Mucosa of stomach (tissue), 1 donor: Measurements from ENCODE around the gene C1QTNF5.

ENCODE experiments used
- H3K27me3 ChIP-seq: one replicate; pipeline ENCODE4 v1.7.0; 2013; ENCODE audit warnings: mild to moderate bottlenecking, low read length; ENCODE audit not compliant: control insufficient read depth, insufficient read depth
- H3K36me3 ChIP-seq: one replicate; pipeline ENCODE4 v1.7.0; 2013; ENCODE audit warnings: low read length; ENCODE audit not compliant: control insufficient read depth, insufficient read depth
- H3K4me1 ChIP-seq: one replicate; pipeline ENCODE4 v1.7.0; 2013; ENCODE audit warnings: mild to moderate bottlenecking, low read length; ENCODE audit not compliant: control insufficient read depth, insufficient read depth
- H3K4me3 ChIP-seq: one replicate; pipeline ENCODE4 v1.7.0; 2013; ENCODE audit warnings: low read length
- H3K9ac ChIP-seq: one replicate; pipeline ENCODE4 v1.7.0; 2013; ENCODE audit warnings: mild to moderate bottlenecking, low read length, moderate library complexity
- H3K9me3 ChIP-seq: one replicate; pipeline ENCODE4 v1.7.0; 2013; ENCODE audit warnings: mild to moderate bottlenecking, low read length, moderate library complexity; ENCODE audit not compliant: control insufficient read depth
- donor health status: Pancreatic carcinoma.

The C1QTNF5 gene

DNA sequence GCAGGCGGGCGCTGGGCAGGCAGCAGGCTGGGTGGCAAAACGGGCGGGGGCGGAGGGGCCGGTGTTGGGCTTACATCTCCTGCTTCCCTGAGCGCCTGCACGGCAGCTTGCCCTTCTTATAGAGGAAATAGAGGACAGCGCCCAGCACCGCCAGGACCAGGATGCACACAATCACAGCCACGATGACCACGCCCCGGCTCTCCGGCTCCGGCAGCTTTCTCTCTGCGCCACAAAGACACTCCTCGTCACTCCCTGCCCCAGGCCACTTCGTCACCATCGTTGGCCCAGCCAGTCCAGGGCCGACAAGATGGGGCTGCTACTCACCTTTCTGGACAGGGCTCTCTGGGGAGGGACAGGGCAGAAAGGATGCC lies 30.0 kb downstream of the C1QTNF5 start:
- H3K9me3 ChIP-seq = no peaks in the 10 kb centered on the region
- H3K9ac ChIP-seq = no peak overlapping the region
- H3K4me1 ChIP-seq = peaks cover 10% of the 10 kb centered on the region
- no peaks in the 10 kb centered on the region for H3K36me3 ChIP-seq
- H3K4me3 ChIP-seq = no peak overlapping the region
- peaks cover 18% of the 10 kb centered on the region for H3K27me3 ChIP-seq

DNA sequence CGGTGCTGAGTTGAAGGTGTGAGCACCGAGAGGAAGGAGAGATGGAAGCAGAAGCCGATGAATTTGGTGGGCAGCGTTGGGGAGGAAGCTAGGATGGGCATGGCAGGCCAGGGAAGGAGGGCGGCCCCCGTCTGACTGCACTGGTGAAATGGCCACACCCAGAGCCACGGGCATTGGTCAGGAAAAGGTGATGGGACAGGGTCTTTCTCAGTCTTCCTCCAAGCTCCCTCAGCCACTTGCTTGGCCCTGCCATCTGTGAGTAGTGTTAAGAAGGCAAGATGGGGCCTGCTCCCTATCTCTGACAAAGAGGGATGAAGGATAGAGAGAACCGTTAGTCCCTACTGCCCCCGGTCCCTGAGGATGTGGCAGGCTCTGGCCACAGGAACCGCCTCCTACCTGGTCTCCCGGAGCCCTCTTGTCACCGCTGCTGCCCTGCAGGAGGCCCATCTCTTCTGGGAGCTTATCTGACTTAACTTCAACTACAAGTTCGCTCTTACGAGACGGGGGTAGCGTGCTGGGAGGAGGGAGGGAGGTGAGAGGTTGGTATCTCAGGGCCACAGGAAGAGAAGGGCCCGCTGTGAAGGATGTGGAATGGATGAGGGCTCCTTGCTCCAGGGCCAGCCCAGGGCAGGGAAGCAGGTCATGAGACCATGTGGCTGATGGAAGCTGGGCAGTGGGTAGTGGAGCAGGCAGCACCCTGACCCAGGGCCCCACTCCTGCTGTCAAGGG lies 30.6 kb downstream of the C1QTNF5 start:
- H3K4me3 ChIP-seq = no peak overlapping the region
- H3K36me3 ChIP-seq = no peaks in the 10 kb centered on the region
- H3K27me3 ChIP-seq = peaks cover 12% of the 10 kb centered on the region
- peaks cover 4% of the 10 kb centered on the region for H3K4me1 ChIP-seq
- no peaks in the 10 kb centered on the region for H3K9me3 ChIP-seq
- no peak overlapping the region for H3K9ac ChIP-seq

DNA sequence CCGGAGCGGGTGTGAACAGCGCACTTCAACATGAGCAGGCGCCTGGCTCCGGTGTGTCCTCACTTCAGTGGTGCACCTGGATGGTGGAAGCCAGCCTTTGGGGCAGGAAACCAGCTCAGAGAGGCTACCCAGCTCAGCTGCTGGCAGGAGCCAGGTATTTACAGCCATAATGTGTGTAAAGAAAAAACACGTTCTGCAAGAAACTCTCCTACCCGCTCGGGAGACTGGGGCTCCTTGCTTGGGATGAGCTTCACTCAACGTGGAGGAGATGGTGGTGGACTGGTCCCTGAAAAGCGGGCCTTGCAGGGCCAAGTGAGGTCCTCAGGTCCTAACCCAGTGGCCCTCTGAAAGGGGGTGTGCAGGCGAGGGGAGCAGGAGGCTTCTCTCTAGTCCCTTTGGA lies 31.3 kb downstream of the C1QTNF5 start:
- Histone ChIP-seq H3K4me1 (no peaks in the 10 kb centered on the region), H3K9ac (no peak overlapping the region), H3K27me3 (peaks cover 5% of the 10 kb centered on the region), H3K4me3 (no peak overlapping the region), H3K9me3 (no peaks in the 10 kb centered on the region), H3K36me3 (no peaks in the 10 kb centered on the region)

DNA sequence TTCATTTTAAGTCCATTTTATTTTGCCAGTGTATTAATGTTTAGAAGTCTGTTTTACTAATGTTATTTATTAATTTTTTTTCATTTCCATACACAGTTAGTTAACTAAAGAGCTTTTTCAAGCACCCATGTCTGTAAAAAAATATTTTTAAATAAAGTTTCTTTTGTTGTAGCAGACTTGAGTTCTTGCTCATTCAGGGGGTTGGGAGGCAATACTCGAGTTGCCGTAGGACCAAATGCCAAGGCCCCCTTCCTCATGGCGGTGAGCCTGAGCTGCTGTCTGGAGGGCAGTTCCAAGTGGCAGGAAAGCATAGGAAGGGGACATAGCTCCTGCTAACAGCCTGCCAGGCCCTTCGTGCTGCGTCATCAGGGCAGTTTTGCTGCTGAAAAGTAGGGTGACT lies 32.7 kb downstream of the C1QTNF5 start:
- H3K4me1 ChIP-seq = no peaks in the 10 kb centered on the region
- H3K9ac ChIP-seq = no peak overlapping the region
- H3K36me3 ChIP-seq = no peaks in the 10 kb centered on the region
- H3K4me3 ChIP-seq = no peak overlapping the region
- H3K9me3 ChIP-seq = no peaks in the 10 kb centered on the region
- no peaks in the 10 kb centered on the region for H3K27me3 ChIP-seq

DNA sequence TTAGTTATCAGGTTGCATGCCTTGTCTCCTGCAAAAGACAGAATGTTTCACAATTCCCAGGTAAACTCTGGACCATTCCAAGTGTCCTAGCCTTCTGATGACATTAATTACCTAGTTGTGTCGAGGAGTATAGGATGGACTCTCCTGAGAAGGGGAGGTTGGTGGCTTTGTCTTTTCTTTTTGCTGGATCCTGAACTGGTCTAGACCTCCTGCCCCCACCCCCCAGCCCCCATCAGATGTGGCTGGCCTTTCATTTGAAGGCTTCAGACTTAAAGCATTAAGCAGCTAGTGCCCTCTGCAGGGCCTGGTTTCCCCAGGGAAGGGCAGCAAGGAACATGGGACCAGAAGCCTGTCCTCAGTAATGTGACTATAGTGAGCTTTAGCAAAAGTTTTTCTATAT lies 33.5 kb downstream of the C1QTNF5 start:
- Histone ChIP-seq H3K9me3 (no peaks in the 10 kb centered on the region), H3K36me3 (no peaks in the 10 kb centered on the region), H3K27me3 (no peaks in the 10 kb centered on the region), H3K4me1 (no peaks in the 10 kb centered on the region), H3K9ac (no peak overlapping the region), H3K4me3 (no peak overlapping the region)

- H3K4me3 ChIP-seq = no peak overlapping the region
- no peaks in the 10 kb centered on the region for H3K9me3 ChIP-seq
- no peaks in the 10 kb centered on the region for H3K27me3 ChIP-seq
- no peaks in the 10 kb centered on the region for H3K36me3 ChIP-seq
- H3K9ac ChIP-seq = no peak overlapping the region
- H3K4me1 ChIP-seq = no peaks in the 10 kb centered on the region
Observed at GRCh38 chr11:119306373-119306890, 34.3 kb downstream of the C1QTNF5 start.

- no peaks in the 10 kb centered on the region for H3K27me3 ChIP-seq
- H3K4me3 ChIP-seq = no peak overlapping the region
- no peaks in the 10 kb centered on the region for H3K9me3 ChIP-seq
- no peak overlapping the region for H3K9ac ChIP-seq
- H3K4me1 ChIP-seq = no peaks in the 10 kb centered on the region
- H3K36me3 ChIP-seq = no peaks in the 10 kb centered on the region
Observed at GRCh38 chr11:119305556-119306372, 34.9 kb downstream of the C1QTNF5 start.

GRCh38 chr11:119303227-119303718 lies 37.4 kb downstream of the C1QTNF5 start:
- Histone ChIP-seq H3K36me3 (peaks cover 11% of the 10 kb centered on the region), H3K4me3 (no peak overlapping the region), H3K9ac (no peak overlapping the region), H3K9me3 (no peaks in the 10 kb centered on the region), H3K27me3 (no peaks in the 10 kb centered on the region), H3K4me1 (no peaks in the 10 kb centered on the region)

- Histone ChIP-seq H3K9ac (no peak overlapping the region), H3K27me3 (no peaks in the 10 kb centered on the region), H3K4me1 (no peaks in the 10 kb centered on the region), H3K9me3 (no peaks in the 10 kb centered on the region), H3K36me3 (peaks cover 14% of the 10 kb centered on the region), H3K4me3 (no peak overlapping the region)
Observed at GRCh38 chr11:119300198-119300964, 40.3 kb downstream of the C1QTNF5 start.

DNA sequence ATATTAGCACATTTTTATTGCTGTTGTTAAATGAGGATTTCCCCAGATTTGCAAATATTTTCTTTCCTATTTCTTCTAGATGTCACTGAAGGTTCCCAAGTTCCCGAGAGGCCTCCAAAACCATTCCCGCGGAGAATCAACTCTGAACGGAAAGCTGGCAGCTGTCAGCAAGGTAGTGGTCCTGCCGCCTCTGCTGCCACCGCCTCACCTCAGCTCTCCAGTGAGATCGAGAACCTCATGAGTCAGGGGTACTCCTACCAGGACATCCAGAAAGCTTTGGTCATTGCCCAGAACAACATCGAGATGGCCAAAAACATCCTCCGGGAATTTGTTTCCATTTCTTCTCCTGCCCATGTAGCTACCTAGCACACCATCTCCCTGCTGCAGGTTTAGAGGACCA lies 41.3 kb downstream of the C1QTNF5 start:
- Histone ChIP-seq H3K9me3 (no peaks in the 10 kb centered on the region), H3K9ac (no peak overlapping the region), H3K4me1 (no peaks in the 10 kb centered on the region), H3K4me3 (no peak overlapping the region), H3K27me3 (no peaks in the 10 kb centered on the region), H3K36me3 (peaks cover 14% of the 10 kb centered on the region)

- Histone ChIP-seq H3K27me3 (no peaks in the 10 kb centered on the region), H3K36me3 (peaks cover 14% of the 10 kb centered on the region), H3K9me3 (no peaks in the 10 kb centered on the region), H3K4me1 (no peaks in the 10 kb centered on the region), H3K4me3 (no peak overlapping the region), H3K9ac (no peak overlapping the region)
Observed at GRCh38 chr11:119298726-119299125, 42.0 kb downstream of the C1QTNF5 start.

- H3K36me3 ChIP-seq = peaks cover 14% of the 10 kb centered on the region
- no peaks in the 10 kb centered on the region for H3K27me3 ChIP-seq
- no peaks in the 10 kb centered on the region for H3K4me1 ChIP-seq
- no peak overlapping the region for H3K4me3 ChIP-seq
- H3K9me3 ChIP-seq = no peaks in the 10 kb centered on the region
- H3K9ac ChIP-seq = no peak overlapping the region
Observed at GRCh38 chr11:119297938-119298337, 42.7 kb downstream of the C1QTNF5 start.
